Sigmoid colon (tissue), 3 donors: ENCODE measurements around the gene RNASEH1.

Experiments
- CTCF ChIP-seq, 4 experiments: fragments of 450-650 bp in 3 of 4; fragments of 200-600 bp in 1 of 4; IDR thresholded peaks; one replicate each; pipeline ENCODE4 v1.5.1; 2016 to 2019; ENCODE audit warnings: antibody characterized with exemption in 4 of 4, mild to moderate bottlenecking in 3 of 4, moderate library complexity in 2 of 4
- POLR2A ChIP-seq, 2 donors: fragments of 450-650 bp; IDR thresholded peaks; one replicate each; pipeline ENCODE4 v1.6.1; 2016; ENCODE audit warnings: antibody characterized with exemption in 2 of 2, mild to moderate bottlenecking in 2 of 2, moderate library complexity in 2 of 2

- no peak for TF ChIP-seq CTCF (IDR thresholded peaks at IDR 0.05)
- TF ChIP-seq POLR2A (IDR thresholded peaks at IDR 0.05) = no peak
Observed at GRCh38 chr2:3504741-3505140, 53.4 kb downstream of the RNASEH1 start.
